GM18858 (cell line): ENCODE results near the gene ST8SIA3.
"Not testable (repeated sequence)": the region's sequence is repeated elsewhere in the genome, so short reads cannot be mapped to it uniquely, and the experiment has no call there.

Experiments
- ATAC-seq: cut with Tn5 transposase; IDR thresholded peaks from one replicate; pipeline ENCODE4 v1.9.1; 2021; ENCODE audit not compliant: unreplicated experiment

ST8SIA3 gene

DNA sequence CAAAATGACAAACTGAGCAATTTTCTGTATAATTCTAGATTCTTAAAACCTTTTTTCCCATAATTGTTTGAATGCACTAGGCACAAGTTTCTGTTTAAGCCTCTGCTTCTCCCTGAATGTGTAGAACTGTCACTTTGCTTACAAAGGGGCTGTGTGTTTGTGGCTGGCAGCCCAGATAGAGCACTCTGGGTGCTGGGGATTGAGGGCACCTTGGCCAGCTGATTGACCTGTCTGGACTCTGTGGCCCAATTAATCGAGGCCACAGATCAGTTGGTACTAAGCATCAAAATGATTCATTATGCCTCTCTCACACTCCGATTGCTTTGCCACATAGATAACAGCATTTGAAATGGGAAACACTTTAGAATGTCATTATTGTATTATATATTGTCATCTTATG lies 12.1 kb downstream of the ST8SIA3 start:
- ATAC-seq: no peak

DNA sequence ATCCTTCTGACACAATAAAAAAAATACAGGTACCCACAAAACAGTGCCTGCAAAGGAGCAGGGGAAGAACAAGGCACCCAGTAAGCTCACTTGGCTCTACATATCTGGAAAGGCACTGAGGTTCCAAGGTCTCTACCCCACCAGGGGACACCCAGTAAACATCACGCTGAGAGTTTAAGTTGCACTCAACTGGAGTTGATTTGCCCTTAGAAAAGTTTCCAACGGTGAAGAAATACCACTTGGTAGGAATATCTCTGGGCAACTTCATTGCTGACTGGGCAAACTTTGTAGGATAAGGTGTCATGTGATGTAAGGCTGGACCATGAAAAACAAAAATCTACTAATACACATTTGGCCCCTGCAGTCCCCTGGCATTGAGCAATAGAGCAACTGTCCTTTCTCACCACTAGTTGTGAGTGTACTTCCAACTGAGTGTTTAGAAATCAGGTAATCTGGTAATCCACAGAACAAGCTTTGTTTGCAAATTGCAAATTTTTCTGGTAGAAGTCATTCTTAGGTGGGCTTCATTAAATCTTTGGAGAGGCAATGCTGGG lies 14.2 kb downstream of the ST8SIA3 start:
- no peak for ATAC-seq

- ATAC-seq: no peak
Observed at GRCh38 chr18:57372444-57372843, 20.1 kb downstream of the ST8SIA3 start.

- no peak for ATAC-seq
Observed at GRCh38 chr18:57373017-57373416, 20.7 kb downstream of the ST8SIA3 start.

- no peak for ATAC-seq
Observed at GRCh38 chr18:57376503-57376902, 24.1 kb downstream of the ST8SIA3 start.

DNA sequence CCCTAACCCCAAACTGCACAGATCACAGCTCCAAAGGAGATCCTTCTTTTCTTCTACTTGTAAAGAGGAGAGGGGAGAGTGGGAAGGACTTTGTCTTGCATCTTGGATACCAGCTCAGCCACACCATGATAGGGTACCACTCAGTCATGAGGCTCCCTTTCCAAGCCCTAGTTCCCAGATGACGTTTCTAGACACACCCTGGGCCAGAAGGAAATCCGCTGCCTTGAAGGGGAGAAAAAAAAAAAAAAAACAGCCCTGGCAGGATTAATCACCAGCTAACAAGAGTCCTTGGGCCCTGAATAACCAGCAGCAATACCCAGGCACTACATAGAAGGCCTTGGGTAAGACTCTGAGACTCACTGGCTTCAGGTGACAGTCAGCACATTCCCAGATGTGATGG lies 36.9 kb downstream of the ST8SIA3 start:
- no peak for ATAC-seq

- ATAC-seq: no peak
Observed at GRCh38 chr18:57390044-57390443, 37.7 kb downstream of the ST8SIA3 start.

DNA sequence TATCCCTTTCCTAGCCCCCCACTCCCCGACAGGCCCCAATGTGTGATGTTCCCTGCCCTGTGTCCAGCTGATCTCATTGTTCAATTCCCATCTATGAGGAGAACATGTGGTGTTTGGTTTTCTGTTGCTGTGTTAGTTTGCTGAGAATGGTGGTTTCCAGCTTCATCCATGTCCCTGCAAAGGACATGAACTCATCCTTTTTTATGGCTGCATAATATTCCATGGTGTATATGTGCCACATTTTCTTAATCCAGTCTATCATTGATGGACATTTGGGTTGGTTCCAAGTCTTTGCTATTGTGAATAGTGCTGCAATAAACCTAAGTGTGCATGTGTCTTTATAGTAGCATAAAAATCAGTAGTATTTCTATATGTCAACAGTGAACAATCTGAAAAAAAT lies 42.4 kb downstream of the ST8SIA3 start:
- not testable (repeated sequence) for ATAC-seq

- ATAC-seq: not testable (repeated sequence)
Observed at GRCh38 chr18:57396831-57397230, 44.5 kb downstream of the ST8SIA3 start.

GRCh38 chr18:57397440-57398132 lies 45.2 kb downstream of the ST8SIA3 start:
- ATAC-seq: no peak

GRCh38 chr18:57404345-57404744 lies 52.0 kb downstream of the ST8SIA3 start:
- ATAC-seq: no peak

- no peak for ATAC-seq
Observed at GRCh38 chr18:57409650-57410049, 57.3 kb downstream of the ST8SIA3 start.

DNA sequence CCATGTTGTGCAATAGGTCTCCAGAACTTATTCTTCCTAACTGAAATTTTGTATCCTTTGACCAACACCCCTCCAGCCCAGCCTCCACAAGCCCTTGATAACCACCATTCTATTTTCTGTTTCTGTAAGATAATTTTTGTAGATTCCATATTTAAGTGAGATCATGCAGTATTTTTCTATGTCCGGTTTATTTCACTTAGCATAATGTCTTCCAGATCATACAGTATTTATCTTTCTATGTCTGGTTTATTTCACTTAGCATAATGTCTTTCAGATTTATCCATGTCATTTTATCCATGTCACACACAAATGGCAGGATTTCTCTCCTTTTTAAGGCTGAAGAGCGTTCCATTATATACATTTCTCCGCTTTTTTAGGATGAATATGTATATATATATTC lies 58.4 kb downstream of the ST8SIA3 start:
- ATAC-seq: no peak

GRCh38 chr18:57416542-57416941 lies 64.2 kb downstream of the ST8SIA3 start:
- no peak for ATAC-seq
